Effector memory CD4-positive, alpha-beta T cell (primary cell): ENCODE measurements around the gene BCOR.

Experiments used
- DNase-seq, 3 donors: peaks; one replicate each; pipeline ENCODE4 v3.0.0-alpha.2; 2020
- H3K27ac ChIP-seq: 2 replicates; pipeline ENCODE4 v1.7.0; 2013; ENCODE audit warnings: mild to moderate bottlenecking, low read length, moderate library complexity; ENCODE audit not compliant: insufficient read depth, poor library complexity, severe bottlenecking
- H3K27me3 ChIP-seq: replicated peaks from 2 replicates; pipeline ENCODE4 v1.7.0; 2013; ENCODE audit warnings: mild to moderate bottlenecking, low read length; ENCODE audit not compliant: insufficient read depth, control insufficient read depth, poor library complexity, severe bottlenecking
- H3K36me3 ChIP-seq: 2 replicates; pipeline ENCODE4 v1.7.0; 2013; ENCODE audit warnings: mild to moderate bottlenecking, low read length, moderate library complexity; ENCODE audit not compliant: control insufficient read depth, insufficient read depth
- H3K4me1 ChIP-seq: 2 replicates; pipeline ENCODE4 v1.7.0; 2013; ENCODE audit warnings: low read length, mild to moderate bottlenecking; ENCODE audit not compliant: control insufficient read depth, insufficient read depth, poor library complexity, severe bottlenecking
- H3K4me3 ChIP-seq: 2 replicates; pipeline ENCODE4 v1.7.0; 2013; ENCODE audit warnings: low read length, low read depth, mild to moderate bottlenecking; ENCODE audit not compliant: insufficient read depth, poor library complexity, severe bottlenecking
- H3K9me3 ChIP-seq: 2 replicates; pipeline ENCODE4 v1.7.0; 2013; ENCODE audit warnings: mild to moderate bottlenecking, low read length, moderate library complexity; ENCODE audit not compliant: control insufficient read depth

Gene BCOR

GRCh38 chrX:40063555-40063954 is 34.2 kb downstream of the BCOR start:
- H3K4me1 ChIP-seq: peaks cover 6% of the 10 kb centered on the region

GRCh38 chrX:40062525-40063155 is 35.1 kb downstream of the BCOR start:
- Histone ChIP-seq H3K27ac (no peak overlapping the region), H3K27me3 (no peaks in the 10 kb centered on the region), H3K9me3 (no peaks in the 10 kb centered on the region), H3K36me3 (peaks cover 32% of the 10 kb centered on the region), H3K4me1 (peaks cover 6% of the 10 kb centered on the region), H3K4me3 (no peak overlapping the region)
- DNase-seq: no peak

More at GRCh38 chrX:40063555-40063954, 34.2 kb downstream of the BCOR start:
- Histone ChIP-seq H3K36me3 (peaks cover 32% of the 10 kb centered on the region), H3K27ac (no peak overlapping the region), H3K27me3 (no peaks in the 10 kb centered on the region), H3K4me3 (no peak overlapping the region), H3K9me3 (no peaks in the 10 kb centered on the region)
- DNase-seq: no peak

GRCh38 chrX:40061871-40062524 is 35.8 kb downstream of the BCOR start:
- Histone ChIP-seq H3K36me3 (peaks cover 32% of the 10 kb centered on the region), H3K4me3 (no peak overlapping the region)
- no peak for DNase-seq

GRCh38 chrX:40061005-40061404 is 36.8 kb downstream of the BCOR start:
- Histone ChIP-seq H3K4me1 (peaks cover 2% of the 10 kb centered on the region), H3K4me3 (no peak overlapping the region), H3K36me3 (peaks cover 40% of the 10 kb centered on the region), H3K27me3 (no peaks in the 10 kb centered on the region), H3K9me3 (no peaks in the 10 kb centered on the region), H3K27ac (no peak overlapping the region)
- DNase-seq: no peak

More at GRCh38 chrX:40061871-40062524, 35.8 kb downstream of the BCOR start:
- no peaks in the 10 kb centered on the region for H3K9me3 ChIP-seq
- H3K27ac ChIP-seq: no peak overlapping the region
- H3K27me3 ChIP-seq: no peaks in the 10 kb centered on the region
- peaks cover 6% of the 10 kb centered on the region for H3K4me1 ChIP-seq

GRCh38 chrX:40060356-40060845 is 37.4 kb downstream of the BCOR start:
- Histone ChIP-seq H3K4me3 (no peak overlapping the region), H3K27ac (no peak overlapping the region), H3K36me3 (peaks cover 44% of the 10 kb centered on the region), H3K4me1 (no peaks in the 10 kb centered on the region), H3K9me3 (no peaks in the 10 kb centered on the region), H3K27me3 (no peaks in the 10 kb centered on the region)
- DNase-seq: no peak

- Histone ChIP-seq H3K9me3 (no peaks in the 10 kb centered on the region), H3K36me3 (peaks cover 55% of the 10 kb centered on the region), H3K4me1 (no peaks in the 10 kb centered on the region), H3K4me3 (no peak overlapping the region), H3K27me3 (no peaks in the 10 kb centered on the region), H3K27ac (no peak overlapping the region)
- no peak for DNase-seq
Observed at GRCh38 chrX:40058719-40059118, 39.0 kb downstream of the BCOR start.

- DNase-seq: no peak
- H3K4me1 ChIP-seq: no peaks in the 10 kb centered on the region
- peaks cover 54% of the 10 kb centered on the region for H3K36me3 ChIP-seq
- H3K27ac ChIP-seq: no peak overlapping the region
- H3K4me3 ChIP-seq: no peak overlapping the region
- H3K27me3 ChIP-seq: no peaks in the 10 kb centered on the region
- H3K9me3 ChIP-seq: no peaks in the 10 kb centered on the region
Observed at GRCh38 chrX:40057405-40057804, 40.4 kb downstream of the BCOR start.

GRCh38 chrX:40056420-40056819 is 41.3 kb downstream of the BCOR start:
- Histone ChIP-seq H3K36me3 (peaks cover 58% of the 10 kb centered on the region), H3K4me1 (no peaks in the 10 kb centered on the region), H3K9me3 (no peaks in the 10 kb centered on the region), H3K27me3 (no peaks in the 10 kb centered on the region), H3K27ac (no peak overlapping the region), H3K4me3 (no peak overlapping the region)
- no peak for DNase-seq

- Histone ChIP-seq H3K27ac (no peak overlapping the region), H3K4me1 (no peaks in the 10 kb centered on the region), H3K9me3 (peaks cover 5% of the 10 kb centered on the region), H3K4me3 (no peak overlapping the region), H3K36me3 (peaks cover 56% of the 10 kb centered on the region), H3K27me3 (no peaks in the 10 kb centered on the region)
- DNase-seq: no peak
Observed at GRCh38 chrX:40055495-40055894, 42.3 kb downstream of the BCOR start.

GRCh38 chrX:40054793-40055192 is 43.0 kb downstream of the BCOR start:
- no peaks in the 10 kb centered on the region for H3K4me1 ChIP-seq
- no peak overlapping the region for H3K4me3 ChIP-seq
- no peak for DNase-seq
- peaks cover 58% of the 10 kb centered on the region for H3K36me3 ChIP-seq
- no peaks in the 10 kb centered on the region for H3K27me3 ChIP-seq
- peaks cover 7% of the 10 kb centered on the region for H3K9me3 ChIP-seq
- no peak overlapping the region for H3K27ac ChIP-seq
